ENCODE data around the gene ACTR2.

DNA sequence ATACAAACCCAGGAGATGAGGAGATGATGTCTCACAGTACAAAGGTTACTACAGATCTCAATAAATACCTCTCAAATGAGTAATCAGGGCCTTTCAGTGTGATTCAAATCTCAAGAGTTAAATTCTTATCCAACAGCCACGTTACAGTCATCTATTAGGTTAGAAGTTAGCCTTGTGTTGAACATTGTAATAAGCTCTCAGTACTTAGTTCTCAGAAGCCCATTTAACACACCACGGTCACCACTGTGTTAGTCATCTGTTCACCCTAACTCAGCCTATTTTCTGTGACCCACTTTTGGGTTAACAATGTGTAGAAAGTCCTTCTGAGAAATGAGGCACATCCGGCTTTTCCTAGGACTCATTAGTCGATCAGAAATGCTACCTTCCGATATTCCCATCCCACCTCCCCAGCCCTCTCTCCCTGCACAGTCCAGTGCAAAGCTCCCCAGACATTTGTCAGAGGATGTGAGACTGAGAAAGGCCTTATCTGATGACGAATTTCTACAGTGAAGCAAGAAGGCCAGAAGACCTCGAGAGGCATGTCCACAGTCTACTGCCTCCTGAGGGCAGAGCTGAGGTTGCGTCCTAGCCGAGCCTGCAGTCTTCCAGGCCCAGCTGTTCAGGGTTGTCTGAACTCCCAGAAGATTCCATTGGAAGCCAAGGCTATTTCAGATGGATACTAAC lies 92.6 kb downstream of the ACTR2 start:
- TF ChIP-seq POLR2A (IDR thresholded peaks at IDR 0.05) = no peak
- TF ChIP-seq, protein P1, sequence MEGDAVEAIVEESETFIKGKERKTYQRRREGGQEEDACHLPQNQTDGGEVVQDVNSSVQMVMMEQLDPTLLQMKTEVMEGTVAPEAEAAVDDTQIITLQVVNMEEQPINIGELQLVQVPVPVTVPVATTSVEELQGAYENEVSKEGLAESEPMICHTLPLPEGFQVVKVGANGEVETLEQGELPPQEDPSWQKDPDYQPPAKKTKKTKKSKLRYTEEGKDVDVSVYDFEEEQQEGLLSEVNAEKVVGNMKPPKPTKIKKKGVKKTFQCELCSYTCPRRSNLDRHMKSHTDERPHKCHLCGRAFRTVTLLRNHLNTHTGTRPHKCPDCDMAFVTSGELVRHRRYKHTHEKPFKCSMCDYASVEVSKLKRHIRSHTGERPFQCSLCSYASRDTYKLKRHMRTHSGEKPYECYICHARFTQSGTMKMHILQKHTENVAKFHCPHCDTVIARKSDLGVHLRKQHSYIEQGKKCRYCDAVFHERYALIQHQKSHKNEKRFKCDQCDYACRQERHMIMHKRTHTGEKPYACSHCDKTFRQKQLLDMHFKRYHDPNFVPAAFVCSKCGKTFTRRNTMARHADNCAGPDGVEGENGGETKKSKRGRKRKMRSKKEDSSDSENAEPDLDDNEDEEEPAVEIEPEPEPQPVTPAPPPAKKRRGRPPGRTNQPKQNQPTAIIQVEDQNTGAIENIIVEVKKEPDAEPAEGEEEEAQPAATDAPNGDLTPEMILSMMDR (IDR thresholded peaks at IDR 0.05) = peak in 2 of 12 donors; percentile 12 to 26
